Stimulated activated effector memory CD8-positive, alpha-beta T cell treated with anti-CD3 and anti-CD28 coated beads, Interleukin-12 subunit alpha, Interleukin-12 subunit beta, amount 100 ng/mL, for 72 hours (primary cell): ENCODE data around the gene KSR1.

ENCODE experiments used
- ATAC-seq: fragments of 150-1000 bp; cut with Tn5 transposase; 2 replicates; pipeline ENCODE4 v1.10.0; 2021
- DNase-seq, 2 donors: peaks; one replicate each; pipeline ENCODE4 v3.0.0; 2021 to 2022; ENCODE audit warnings: low spot score in 2 of 2
- H3K27ac Mint-ChIP-seq: one replicate; pipeline ENCODE4 v1.8.0; 2022; ENCODE audit warnings: mild to moderate bottlenecking, mixed read lengths
- H3K36me3 Mint-ChIP-seq: one replicate; pipeline ENCODE4 v1.8.0; 2022; ENCODE audit warnings: mild to moderate bottlenecking, mixed read lengths
- H3K4me1 Mint-ChIP-seq: one replicate; pipeline ENCODE4 v1.8.0; 2022; ENCODE audit warnings: mixed read lengths
- H3K4me3 Mint-ChIP-seq: one replicate; pipeline ENCODE4 v1.8.0; 2022; ENCODE audit warnings: mild to moderate bottlenecking, mixed read lengths
- H3K9me3 Mint-ChIP-seq: one replicate; pipeline ENCODE4 v1.8.0; 2022; ENCODE audit warnings: mixed read lengths

Gene KSR1

GRCh38 chr17:27485125-27485524 lies 28.9 kb downstream of the KSR1 start:
- no peak overlapping the region for H3K4me3 Mint-ChIP-seq
- peak overlapping the region; percentile 37 for H3K27ac Mint-ChIP-seq
- H3K9me3 Mint-ChIP-seq, result no peaks in the 10 kb centered on the region
- ATAC-seq (no peak), DNase-seq (no peak)
- peaks cover 11% of the 10 kb centered on the region for H3K36me3 Mint-ChIP-seq
- H3K4me1 Mint-ChIP-seq, result peaks cover 36% of the 10 kb centered on the region

DNA sequence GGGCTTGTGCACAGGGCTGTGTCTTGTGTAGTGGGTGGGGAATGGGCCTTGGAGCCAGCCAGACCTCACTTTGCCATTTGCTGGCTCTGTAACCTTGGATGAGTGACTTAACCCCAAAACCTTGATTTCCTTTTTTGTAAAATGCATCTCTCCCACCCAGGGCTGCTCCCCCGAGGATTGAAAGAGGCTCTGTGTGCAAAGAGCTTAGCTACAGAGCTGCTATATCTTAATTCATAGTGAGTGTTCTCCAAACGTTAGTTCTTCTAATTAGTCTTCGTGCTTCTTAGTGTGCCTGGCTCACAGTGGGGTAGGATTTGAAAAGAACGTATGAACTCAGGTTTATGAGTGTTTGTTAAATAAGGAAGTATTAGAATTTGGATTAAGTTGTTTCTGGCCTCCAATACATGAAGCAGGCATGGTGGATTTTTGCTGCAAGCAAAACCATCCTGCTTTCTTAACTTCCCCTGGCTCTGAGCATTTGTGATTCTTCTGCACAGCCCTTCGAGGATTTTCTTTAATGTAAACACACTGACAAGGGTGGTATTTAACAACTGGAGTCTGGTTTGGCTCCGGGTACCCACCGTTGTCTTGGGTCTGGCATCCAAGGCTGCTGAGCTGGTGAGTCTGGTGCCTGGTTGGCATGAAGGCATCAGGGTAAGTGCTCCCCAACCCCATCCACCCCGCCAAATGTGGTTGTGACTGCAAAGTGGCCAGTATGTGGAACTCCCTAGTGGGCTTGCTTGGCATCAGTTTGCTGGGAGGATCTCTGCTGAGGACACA lies 29.7 kb downstream of the KSR1 start:
- Mint-ChIP-seq H3K27ac (no peak overlapping the region), H3K4me3 (no peak overlapping the region), H3K4me1 (peaks cover 28% of the 10 kb centered on the region), H3K9me3 (no peaks in the 10 kb centered on the region), H3K36me3 (peaks cover 7% of the 10 kb centered on the region)
- ATAC-seq, result no peak
- DNase-seq, result no peak

DNA sequence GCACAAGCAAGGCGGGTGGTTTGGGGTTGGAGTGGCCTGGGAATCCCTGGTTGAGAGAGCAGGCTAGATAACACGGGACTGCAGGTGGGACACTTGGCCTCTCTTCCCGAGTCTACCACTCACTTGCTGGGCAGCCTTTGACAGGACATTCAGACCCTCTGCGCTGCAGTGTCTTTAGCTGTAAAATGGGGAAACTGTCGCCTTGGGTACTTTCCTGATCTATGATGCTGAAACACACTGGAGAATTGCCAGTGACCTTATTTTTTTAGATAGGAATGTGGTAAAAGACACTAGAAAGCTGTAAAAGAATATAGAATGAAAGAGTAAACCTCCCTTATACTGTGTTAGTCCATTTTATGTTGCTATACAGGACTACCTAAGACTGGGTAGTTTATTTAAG lies 30.5 kb downstream of the KSR1 start:
- H3K36me3 Mint-ChIP-seq, result peaks cover 7% of the 10 kb centered on the region
- DNase-seq (no peak), ATAC-seq (no peak)
- H3K4me1 Mint-ChIP-seq, result peaks cover 28% of the 10 kb centered on the region
- H3K9me3 Mint-ChIP-seq, result no peaks in the 10 kb centered on the region
- no peak overlapping the region for H3K27ac Mint-ChIP-seq
- H3K4me3 Mint-ChIP-seq, result no peak overlapping the region

- Mint-ChIP-seq H3K36me3 (peaks cover 7% of the 10 kb centered on the region), H3K9me3 (no peaks in the 10 kb centered on the region)
- ATAC-seq, result no peak
Observed at GRCh38 chr17:27488231-27488630, 32.0 kb downstream of the KSR1 start.

DNA sequence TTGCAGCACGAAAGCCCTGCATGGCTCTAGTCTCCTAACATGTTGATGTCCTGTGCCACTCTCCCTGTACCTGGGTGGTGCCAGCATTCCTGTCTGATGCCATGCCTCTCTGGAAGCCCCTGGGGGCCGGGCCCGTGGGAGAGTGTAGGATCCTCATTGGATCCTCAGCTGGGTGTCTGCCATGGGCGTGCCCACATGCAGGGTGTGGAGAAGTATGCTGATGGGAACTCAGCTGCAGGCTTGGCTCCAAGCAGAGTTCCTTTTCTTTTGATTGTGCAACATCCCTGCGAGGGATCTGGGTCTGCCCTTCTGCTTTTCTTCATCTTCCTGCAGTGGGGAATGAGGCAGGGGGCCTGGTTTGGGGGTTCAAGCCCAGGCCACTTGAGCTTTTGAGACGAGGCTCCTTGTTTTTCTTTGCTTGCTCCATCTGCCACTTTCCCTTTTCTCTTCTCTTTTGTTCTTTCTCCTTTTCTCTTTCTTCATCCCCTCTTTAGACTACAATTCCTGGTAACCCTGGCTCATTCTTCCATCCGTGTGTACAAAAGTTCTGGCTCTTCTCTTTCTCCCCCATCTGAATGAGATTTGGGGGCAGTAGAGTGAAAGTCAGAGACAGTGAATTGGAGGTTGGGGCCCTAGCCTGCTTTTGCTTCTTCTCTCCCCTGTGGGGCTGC lies 32.9 kb downstream of the KSR1 start:
- no peak for DNase-seq
- H3K4me1 Mint-ChIP-seq, result peaks cover 33% of the 10 kb centered on the region
- no peaks in the 10 kb centered on the region for H3K9me3 Mint-ChIP-seq
- H3K27ac Mint-ChIP-seq, result peak overlapping the region; percentile 24
- no peak for ATAC-seq
- H3K4me3 Mint-ChIP-seq, result no peak overlapping the region
- H3K36me3 Mint-ChIP-seq, result peaks cover 7% of the 10 kb centered on the region

More at GRCh38 chr17:27488231-27488630, 32.0 kb downstream of the KSR1 start:
- Mint-ChIP-seq H3K4me3 (no peak overlapping the region), H3K4me1 (peaks cover 33% of the 10 kb centered on the region), H3K27ac (no peak overlapping the region)
- no peak for DNase-seq

DNA sequence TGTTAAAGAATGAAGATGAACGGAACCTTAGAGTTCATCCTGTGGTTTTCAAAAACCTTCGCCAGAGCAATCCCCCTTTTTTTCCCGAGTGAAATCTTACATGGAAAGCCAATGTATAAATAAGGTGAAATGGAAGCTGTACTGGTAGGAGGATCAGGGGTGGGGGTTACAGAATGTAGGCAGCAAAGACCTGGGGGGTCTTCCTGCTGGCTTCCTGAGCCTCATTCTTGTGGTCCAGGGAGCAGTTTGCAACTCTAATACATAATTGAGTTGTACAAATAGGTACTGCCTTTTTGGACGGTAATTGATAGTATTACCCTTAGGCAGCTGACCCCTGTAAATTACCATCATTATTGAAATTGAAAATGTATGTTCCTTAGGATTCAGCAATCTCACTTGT lies 34.1 kb downstream of the KSR1 start:
- ATAC-seq, result no peak
- no peak for DNase-seq
- Mint-ChIP-seq H3K36me3 (peaks cover 7% of the 10 kb centered on the region), H3K9me3 (no peaks in the 10 kb centered on the region), H3K4me3 (no peak overlapping the region), H3K4me1 (peaks cover 33% of the 10 kb centered on the region), H3K27ac (no peak overlapping the region)

DNA sequence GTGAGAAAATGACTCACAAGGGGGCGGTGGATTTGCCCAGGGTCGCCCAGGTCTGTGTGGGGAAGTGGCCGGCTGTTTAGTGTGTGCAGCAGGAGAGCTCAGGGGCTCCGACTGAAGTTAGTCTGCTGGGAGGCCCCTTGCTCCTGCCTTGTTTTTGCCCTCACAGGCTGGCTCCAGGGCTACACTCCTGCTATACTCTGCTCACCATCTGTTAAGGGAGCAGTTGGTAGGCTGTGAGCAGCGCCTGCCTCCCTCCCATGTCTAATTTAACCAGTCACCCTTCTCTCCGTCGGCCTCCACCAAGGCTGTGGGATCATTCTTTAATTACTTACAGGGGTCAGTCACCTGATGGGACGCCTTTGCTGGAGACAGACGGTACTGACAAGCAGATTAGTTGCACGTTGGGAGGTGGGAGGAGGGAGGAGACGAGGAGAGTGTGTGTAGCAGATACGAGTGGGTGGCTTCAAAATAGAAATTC lies 35.5 kb downstream of the KSR1 start:
- Mint-ChIP-seq H3K4me1 (peaks cover 40% of the 10 kb centered on the region), H3K36me3 (peaks cover 7% of the 10 kb centered on the region), H3K27ac (peak overlapping the region; percentile 52), H3K4me3 (no peak overlapping the region), H3K9me3 (no peaks in the 10 kb centered on the region)
- ATAC-seq (peak; percentile 66), DNase-seq (no peak)

- Mint-ChIP-seq H3K36me3 (peaks cover 7% of the 10 kb centered on the region), H3K27ac (peak overlapping the region; percentile 52), H3K9me3 (no peaks in the 10 kb centered on the region), H3K4me3 (no peak overlapping the region), H3K4me1 (peaks cover 40% of the 10 kb centered on the region)
- DNase-seq (no peak), ATAC-seq (no peak)
Observed at GRCh38 chr17:27492470-27492869, 36.2 kb downstream of the KSR1 start.

DNA sequence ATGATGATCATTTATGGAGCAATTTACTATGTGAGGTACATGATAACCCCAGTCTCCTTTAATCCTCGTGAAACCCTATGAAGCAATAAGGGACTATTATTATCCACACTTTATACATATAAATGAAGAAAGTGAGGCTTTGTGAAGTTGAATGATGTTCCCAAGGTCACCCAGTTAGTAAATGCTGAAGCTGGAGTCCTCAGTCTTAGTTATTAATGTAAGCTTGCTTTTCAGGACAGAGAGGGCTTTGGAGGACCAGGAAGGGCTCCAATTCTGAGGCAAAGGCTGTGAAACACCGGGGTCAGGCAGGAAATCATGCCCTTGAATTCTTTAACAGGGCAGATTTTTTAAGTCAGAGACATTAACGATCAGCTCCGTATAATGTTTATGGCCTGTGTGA lies 36.8 kb downstream of the KSR1 start:
- no peak for DNase-seq
- Mint-ChIP-seq H3K9me3 (no peaks in the 10 kb centered on the region), H3K36me3 (peaks cover 5% of the 10 kb centered on the region), H3K27ac (no peak overlapping the region), H3K4me3 (no peak overlapping the region), H3K4me1 (peaks cover 38% of the 10 kb centered on the region)
- ATAC-seq, result no peak

DNA sequence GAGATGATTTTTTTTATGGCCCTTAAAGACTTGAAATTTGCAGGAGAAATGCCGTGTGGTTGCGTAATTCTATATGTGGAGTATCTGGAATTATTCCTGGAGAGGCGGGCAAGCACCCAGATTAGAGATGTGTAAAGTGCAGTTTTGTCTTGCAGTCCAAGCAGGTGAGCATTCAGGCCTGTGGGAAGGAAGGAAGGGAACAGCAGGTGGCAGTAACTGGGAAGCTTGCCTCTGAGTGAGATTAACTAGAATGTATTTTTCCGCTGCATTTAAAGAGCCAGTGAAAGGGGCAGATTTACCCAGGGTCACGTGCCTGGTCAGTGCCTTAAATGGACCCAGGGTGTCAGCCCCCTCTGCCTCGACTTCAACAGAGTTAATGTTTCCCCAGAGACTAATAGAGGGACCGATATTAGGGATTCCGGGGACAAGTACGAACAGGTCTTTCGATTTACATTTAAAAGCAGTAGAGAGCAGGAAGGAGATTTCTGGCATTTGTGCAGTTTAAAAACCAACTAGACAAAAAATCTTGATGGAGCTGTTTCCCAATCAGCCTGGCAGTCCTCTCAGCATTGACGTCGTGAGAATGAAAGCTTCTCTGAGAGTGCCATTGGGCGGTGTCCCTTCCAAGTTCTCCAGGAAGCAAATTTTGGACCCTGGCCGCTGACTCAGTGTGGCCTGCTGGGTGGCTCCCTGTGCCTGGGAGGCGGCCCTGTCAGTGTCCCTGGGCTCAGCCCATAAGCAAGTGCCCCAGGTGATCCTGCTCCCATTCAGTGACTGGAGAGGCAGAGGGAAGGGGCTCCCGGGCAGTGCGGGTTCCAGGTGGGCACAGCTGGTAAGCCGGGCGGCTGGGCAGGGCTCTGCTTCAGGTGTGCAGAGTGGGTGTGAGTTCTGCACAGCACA lies 38.2 kb downstream of the KSR1 start:
- Mint-ChIP-seq H3K36me3 (peaks cover 5% of the 10 kb centered on the region), H3K4me1 (peaks cover 37% of the 10 kb centered on the region)

GRCh38 chr17:27495460-27495859 lies 39.2 kb downstream of the KSR1 start:
- peak; percentile 54 for ATAC-seq
- H3K9me3 Mint-ChIP-seq, result peaks cover 2% of the 10 kb centered on the region
- H3K4me3 Mint-ChIP-seq, result no peak overlapping the region
- H3K4me1 Mint-ChIP-seq, result peaks cover 37% of the 10 kb centered on the region
- no peak for DNase-seq
- peaks cover 15% of the 10 kb centered on the region for H3K36me3 Mint-ChIP-seq
- no peak overlapping the region for H3K27ac Mint-ChIP-seq

More for the DNA sequence above, 38.2 kb downstream of the KSR1 start:
- peak overlapping the region; percentile 32 for H3K27ac Mint-ChIP-seq
- no peaks in the 10 kb centered on the region for H3K9me3 Mint-ChIP-seq
- no peak for DNase-seq
- ATAC-seq, result no peak
- no peak overlapping the region for H3K4me3 Mint-ChIP-seq

- ATAC-seq, result peak; percentile 44
- Mint-ChIP-seq H3K4me1 (peaks cover 39% of the 10 kb centered on the region), H3K27ac (no peak overlapping the region), H3K9me3 (peaks cover 3% of the 10 kb centered on the region), H3K36me3 (peaks cover 18% of the 10 kb centered on the region), H3K4me3 (no peak overlapping the region)
- no peak for DNase-seq
Observed at GRCh38 chr17:27496005-27496404, 39.8 kb downstream of the KSR1 start.

DNA sequence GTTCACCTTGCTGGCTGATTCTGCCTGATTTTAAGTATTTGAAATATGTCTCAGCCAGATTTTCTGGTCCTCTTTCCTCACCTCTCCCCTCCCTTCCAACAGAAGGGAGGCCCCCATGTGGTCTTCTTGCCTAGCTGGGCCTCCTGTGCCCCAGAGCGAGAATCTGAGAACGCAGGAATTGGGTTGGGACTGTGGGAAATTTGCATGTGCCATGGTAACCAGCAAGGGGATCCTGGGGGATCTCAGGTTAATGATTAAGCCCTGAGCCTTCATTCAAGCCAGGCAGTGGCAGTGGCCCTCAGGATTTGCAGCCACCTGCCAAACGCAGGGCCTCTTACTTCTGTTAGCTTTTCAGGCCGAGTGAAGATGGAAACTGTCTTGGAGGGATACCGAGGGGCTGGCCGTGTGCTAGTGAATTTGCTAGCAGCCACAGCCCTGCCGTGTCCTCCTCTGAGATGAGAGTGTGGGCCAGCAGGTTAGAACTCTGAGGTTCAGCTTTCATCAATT lies 40.2 kb downstream of the KSR1 start:
- H3K4me3 Mint-ChIP-seq, result no peak overlapping the region
- ATAC-seq (no peak), DNase-seq (no peak)
- H3K27ac Mint-ChIP-seq, result no peak overlapping the region
- H3K9me3 Mint-ChIP-seq, result peaks cover 3% of the 10 kb centered on the region
- H3K36me3 Mint-ChIP-seq, result peaks cover 18% of the 10 kb centered on the region
- H3K4me1 Mint-ChIP-seq, result peaks cover 34% of the 10 kb centered on the region

DNA sequence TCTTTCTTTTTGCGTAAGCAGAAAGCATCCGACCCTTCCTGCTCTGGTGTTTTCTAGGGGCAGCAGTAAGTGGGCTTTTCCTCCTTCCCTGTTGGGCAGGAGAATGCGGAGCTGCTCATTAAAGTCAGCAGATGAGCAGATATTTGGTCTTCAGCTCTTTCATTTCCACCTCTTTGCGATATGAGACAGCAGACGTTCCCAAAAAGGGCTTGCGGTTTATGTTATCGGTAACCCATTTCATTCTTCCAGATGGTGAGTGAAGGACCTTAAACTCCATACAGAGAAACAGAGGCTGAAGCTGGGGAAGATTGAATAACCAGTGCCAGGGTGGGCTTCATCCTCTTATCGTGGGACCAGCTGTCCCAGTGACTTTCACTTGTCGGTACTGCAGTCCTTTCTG lies 40.7 kb downstream of the KSR1 start:
- peaks cover 18% of the 10 kb centered on the region for H3K36me3 Mint-ChIP-seq
- peaks cover 3% of the 10 kb centered on the region for H3K9me3 Mint-ChIP-seq
- peaks cover 29% of the 10 kb centered on the region for H3K4me1 Mint-ChIP-seq
- no peak overlapping the region for H3K4me3 Mint-ChIP-seq
- ATAC-seq (no peak), DNase-seq (no peak)
- H3K27ac Mint-ChIP-seq, result no peak overlapping the region

- no peak for ATAC-seq
- peaks cover 23% of the 10 kb centered on the region for H3K4me1 Mint-ChIP-seq
- DNase-seq, result no peak
- no peak overlapping the region for H3K4me3 Mint-ChIP-seq
- peaks cover 3% of the 10 kb centered on the region for H3K9me3 Mint-ChIP-seq
- H3K27ac Mint-ChIP-seq, result no peak overlapping the region
- H3K36me3 Mint-ChIP-seq, result peaks cover 18% of the 10 kb centered on the region
Observed at GRCh38 chr17:27497696-27498095, 41.4 kb downstream of the KSR1 start.
